ENCODE measurements around the gene CSTF2T.

Gene CSTF2T

DNA sequence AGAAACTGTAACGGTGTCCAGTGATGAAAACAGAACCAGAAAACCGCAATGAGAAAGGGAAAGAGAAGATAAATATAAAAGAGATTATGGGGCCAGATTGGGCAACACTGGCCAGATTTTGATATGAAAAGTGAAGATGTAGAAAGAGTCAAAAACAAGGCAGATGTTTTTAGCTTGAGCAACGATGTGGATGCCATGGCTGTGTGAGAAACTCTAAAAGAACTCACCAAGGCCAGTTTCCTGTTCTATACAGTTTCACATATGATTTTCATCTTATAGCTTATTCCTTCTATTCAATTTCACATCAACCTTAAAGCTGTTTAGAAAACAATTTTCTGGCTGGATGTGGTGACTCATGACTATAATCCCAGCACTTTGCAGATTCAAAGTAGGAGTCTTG is 36.3 kb downstream of the CSTF2T start:
- Histone ChIP-seq H4K91ac (ENCODE audit: low read length) (no peak overlapping the region), H3K23ac (ENCODE audit: low read length in 2 of 2) (no peak overlapping the region), H3K4me2 (ENCODE audit: low read length, poor library complexity, severe bottlenecking) (no peak overlapping the region), H3K27me3 (ENCODE audit: control insufficient read depth in 1 of 2, insufficient read depth in 1 of 2, low read length in 2 of 2) (no peaks in the 10 kb centered on the region), H3K79me1 (replicated peaks; ENCODE audit: low read length, poor library complexity, severe bottlenecking) (no peaks in the 10 kb centered on the region), H3K9me3 (ENCODE audit: control insufficient read depth, low read length) (no peaks in the 10 kb centered on the region), H2AFZ (ENCODE audit: low read depth, low read length) (no peak overlapping the region), H2BK120ac (ENCODE audit: low read depth, low read length) (no peak overlapping the region), H3K36me3 (ENCODE audit: control insufficient read depth in 1 of 2, insufficient read depth in 2 of 2, low read depth in 1 of 2, low read length in 2 of 2) (no peaks in the 10 kb centered on the region), H3K9ac (ENCODE audit: low read length) (no peak overlapping the region), H2BK15ac (ENCODE audit: low read depth, poor library complexity, severe bottlenecking) (no peak overlapping the region), H2AK5ac (ENCODE audit: low read length, severe bottlenecking) (no peak overlapping the region), H3K4me1 (ENCODE audit: control insufficient read depth, insufficient read depth, low read depth, low read length) (no peaks in the 10 kb centered on the region), H3K18ac (ENCODE audit: low read depth in 1 of 2, low read length in 2 of 2) (no peak overlapping the region), H3K4me3 (ENCODE audit: insufficient read depth in 1 of 2, low read depth in 1 of 2, low read length in 2 of 2) (no peak overlapping the region), H3K27ac (ENCODE audit: low read length, poor library complexity, severe bottlenecking) (no peak overlapping the region), H4K8ac (ENCODE audit: low read length) (no peak overlapping the region), H3K4ac (ENCODE audit: low read depth in 1 of 2, low read length in 2 of 2) (no peak overlapping the region), H2BK5ac (ENCODE audit: low read depth, low read length, poor library complexity, severe bottlenecking) (no peak overlapping the region), H2BK12ac (ENCODE audit: low read length in 2 of 2) (no peak overlapping the region), H3K14ac (ENCODE audit: low read length in 2 of 2) (no peak overlapping the region)
- 96% methylated on average over 3 of the region's 3 CpGs for WGBS
- DNase-seq, result no peak

DNA sequence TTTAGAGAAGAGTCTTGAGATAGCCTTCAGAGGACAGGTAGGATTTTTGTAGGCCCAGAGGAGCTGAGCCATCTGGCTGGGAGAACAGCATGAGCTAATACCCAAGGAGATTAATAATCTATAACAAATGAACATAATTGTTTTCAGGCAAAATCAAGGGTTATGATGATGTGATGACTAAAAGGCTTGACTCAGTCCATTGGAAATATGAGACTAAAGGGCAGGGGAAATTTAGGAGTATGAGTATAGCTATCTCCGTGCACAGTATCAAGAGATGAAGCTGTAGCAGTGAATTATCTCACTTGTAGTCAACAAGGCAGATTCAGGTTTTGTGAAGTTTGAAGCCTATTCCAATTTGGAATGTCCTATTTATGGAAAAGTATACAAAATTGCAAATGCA is 40.1 kb downstream of the CSTF2T start:
- H3K14ac ChIP-seq (ENCODE audit: low read length in 2 of 2), result no peak overlapping the region
- no peak for DNase-seq
- no peak overlapping the region for H4K8ac ChIP-seq (ENCODE audit: low read length)
- no peaks in the 10 kb centered on the region for H3K36me3 ChIP-seq (ENCODE audit: control insufficient read depth in 1 of 2, insufficient read depth in 2 of 2, low read depth in 1 of 2, low read length in 2 of 2)
- WGBS, result 87% methylated on average over 1 of the region's 1 CpG
- no peak overlapping the region for H2AK5ac ChIP-seq (ENCODE audit: low read length, severe bottlenecking)
- no peak overlapping the region for H3K23ac ChIP-seq (ENCODE audit: low read length in 2 of 2)
- H3K4ac ChIP-seq (ENCODE audit: low read depth in 1 of 2, low read length in 2 of 2), result no peak overlapping the region
- no peaks in the 10 kb centered on the region for H3K27me3 ChIP-seq (ENCODE audit: control insufficient read depth in 1 of 2, insufficient read depth in 1 of 2, low read length in 2 of 2)
- no peak overlapping the region for H2BK5ac ChIP-seq (ENCODE audit: low read depth, low read length, poor library complexity, severe bottlenecking)
- H2BK120ac ChIP-seq (ENCODE audit: low read depth, low read length), result no peak overlapping the region
- H3K9ac ChIP-seq (ENCODE audit: low read length), result no peak overlapping the region
- H3K9me3 ChIP-seq (ENCODE audit: control insufficient read depth, low read length), result no peaks in the 10 kb centered on the region
- no peak overlapping the region for H3K4me2 ChIP-seq (ENCODE audit: low read length, poor library complexity, severe bottlenecking)
- H2BK12ac ChIP-seq (ENCODE audit: low read length in 2 of 2), result no peak overlapping the region
- H3K27ac ChIP-seq (ENCODE audit: low read length, poor library complexity, severe bottlenecking), result no peak overlapping the region
- no peak overlapping the region for H4K91ac ChIP-seq (ENCODE audit: low read length)
- no peak overlapping the region for H3K4me3 ChIP-seq (ENCODE audit: insufficient read depth in 1 of 2, low read depth in 1 of 2, low read length in 2 of 2)
- H3K79me1 ChIP-seq (replicated peaks; ENCODE audit: low read length, poor library complexity, severe bottlenecking), result no peaks in the 10 kb centered on the region
- H2BK15ac ChIP-seq (ENCODE audit: low read depth, poor library complexity, severe bottlenecking), result no peak overlapping the region
- H3K4me1 ChIP-seq (ENCODE audit: control insufficient read depth, insufficient read depth, low read depth, low read length), result no peaks in the 10 kb centered on the region
- no peak overlapping the region for H2AFZ ChIP-seq (ENCODE audit: low read depth, low read length)
- no peak overlapping the region for H3K18ac ChIP-seq (ENCODE audit: low read depth in 1 of 2, low read length in 2 of 2)

DNA sequence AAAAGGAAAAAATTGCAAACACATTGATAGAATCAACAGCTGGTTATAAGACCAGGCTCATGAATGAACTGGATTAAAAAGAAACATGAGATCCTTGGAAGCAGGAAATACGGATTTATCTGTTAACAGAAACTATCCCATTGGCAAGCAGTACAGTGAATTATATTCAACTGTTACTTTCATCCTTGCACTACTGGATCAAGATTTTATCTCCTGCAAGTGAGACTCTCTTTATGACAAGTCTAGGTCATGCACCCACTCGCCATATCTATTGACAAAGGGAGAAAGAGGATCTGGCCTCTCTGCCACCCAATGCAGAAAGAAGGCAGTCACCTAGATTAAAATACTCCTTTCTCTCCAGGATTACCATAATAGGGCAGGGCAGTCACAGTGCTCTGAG is 41.4 kb downstream of the CSTF2T start:
- H3K27ac ChIP-seq (ENCODE audit: low read length, poor library complexity, severe bottlenecking), result no peak overlapping the region
- H3K18ac ChIP-seq (ENCODE audit: low read depth in 1 of 2, low read length in 2 of 2), result no peak overlapping the region
- no peak overlapping the region for H4K91ac ChIP-seq (ENCODE audit: low read length)
- no peak overlapping the region for H2AK5ac ChIP-seq (ENCODE audit: low read length, severe bottlenecking)
- no peaks in the 10 kb centered on the region for H3K4me1 ChIP-seq (ENCODE audit: control insufficient read depth, insufficient read depth, low read depth, low read length)
- H2BK120ac ChIP-seq (ENCODE audit: low read depth, low read length), result no peak overlapping the region
- H4K8ac ChIP-seq (ENCODE audit: low read length), result peak overlapping the region; percentile 27
- H3K9me3 ChIP-seq (ENCODE audit: control insufficient read depth, low read length), result no peaks in the 10 kb centered on the region
- no peak overlapping the region for H3K4me2 ChIP-seq (ENCODE audit: low read length, poor library complexity, severe bottlenecking)
- no peak overlapping the region for H2AFZ ChIP-seq (ENCODE audit: low read depth, low read length)
- H3K27me3 ChIP-seq (ENCODE audit: control insufficient read depth in 1 of 2, insufficient read depth in 1 of 2, low read length in 2 of 2), result no peaks in the 10 kb centered on the region
- H3K36me3 ChIP-seq (ENCODE audit: control insufficient read depth in 1 of 2, insufficient read depth in 2 of 2, low read depth in 1 of 2, low read length in 2 of 2), result no peaks in the 10 kb centered on the region
- H3K79me1 ChIP-seq (replicated peaks; ENCODE audit: low read length, poor library complexity, severe bottlenecking), result no peaks in the 10 kb centered on the region
- H3K9ac ChIP-seq (ENCODE audit: low read length), result no peak overlapping the region
- no peak overlapping the region for H3K4me3 ChIP-seq (ENCODE audit: insufficient read depth in 1 of 2, low read depth in 1 of 2, low read length in 2 of 2)
- no peak overlapping the region for H3K14ac ChIP-seq (ENCODE audit: low read length in 2 of 2)
- no peak overlapping the region for H3K23ac ChIP-seq (ENCODE audit: low read length in 2 of 2)
- H2BK5ac ChIP-seq (ENCODE audit: low read depth, low read length, poor library complexity, severe bottlenecking), result no peak overlapping the region
- no peak for DNase-seq
- 88% methylated on average over 2 of the region's 2 CpGs for WGBS
- no peak overlapping the region for H3K4ac ChIP-seq (ENCODE audit: low read depth in 1 of 2, low read length in 2 of 2)
- no peak overlapping the region for H2BK15ac ChIP-seq (ENCODE audit: low read depth, poor library complexity, severe bottlenecking)
- H2BK12ac ChIP-seq (ENCODE audit: low read length in 2 of 2), result no peak overlapping the region

DNA sequence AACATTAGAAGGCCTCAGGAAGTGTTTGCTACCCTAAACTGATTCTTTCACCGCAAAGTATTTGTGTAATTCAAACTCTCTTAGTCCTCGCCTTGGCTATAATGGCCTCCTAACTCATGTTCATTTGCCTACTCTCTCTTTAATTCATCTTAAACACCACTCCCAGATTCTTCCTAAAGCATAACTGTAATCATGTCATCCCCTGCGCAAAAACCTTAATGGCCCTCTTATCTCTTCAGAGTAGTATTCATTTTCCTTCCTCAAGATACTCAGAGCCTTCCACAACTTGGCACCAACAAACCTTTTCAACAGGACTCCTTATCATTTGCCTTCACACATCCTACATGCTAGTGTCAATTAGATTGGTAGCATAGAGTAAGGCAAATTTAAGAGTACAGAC is 42.9 kb downstream of the CSTF2T start:
- no peak overlapping the region for H2BK12ac ChIP-seq (ENCODE audit: low read length in 2 of 2)
- no peak overlapping the region for H3K4me2 ChIP-seq (ENCODE audit: low read length, poor library complexity, severe bottlenecking)
- H3K79me1 ChIP-seq (replicated peaks; ENCODE audit: low read length, poor library complexity, severe bottlenecking), result no peaks in the 10 kb centered on the region
- no peak overlapping the region for H2AFZ ChIP-seq (ENCODE audit: low read depth, low read length)
- no peak overlapping the region for H3K9ac ChIP-seq (ENCODE audit: low read length)
- no peak overlapping the region for H2AK5ac ChIP-seq (ENCODE audit: low read length, severe bottlenecking)
- H3K4me3 ChIP-seq (ENCODE audit: insufficient read depth in 1 of 2, low read depth in 1 of 2, low read length in 2 of 2), result no peak overlapping the region
- H4K91ac ChIP-seq (ENCODE audit: low read length), result no peak overlapping the region
- WGBS, result 95% methylated on average over 3 of the region's 3 CpGs
- H2BK5ac ChIP-seq (ENCODE audit: low read depth, low read length, poor library complexity, severe bottlenecking), result no peak overlapping the region
- no peak overlapping the region for H3K4ac ChIP-seq (ENCODE audit: low read depth in 1 of 2, low read length in 2 of 2)
- H3K27ac ChIP-seq (ENCODE audit: low read length, poor library complexity, severe bottlenecking), result no peak overlapping the region
- no peak overlapping the region for H4K8ac ChIP-seq (ENCODE audit: low read length)
- H3K14ac ChIP-seq (ENCODE audit: low read length in 2 of 2), result no peak overlapping the region
- no peaks in the 10 kb centered on the region for H3K4me1 ChIP-seq (ENCODE audit: control insufficient read depth, insufficient read depth, low read depth, low read length)
- H3K18ac ChIP-seq (ENCODE audit: low read depth in 1 of 2, low read length in 2 of 2), result no peak overlapping the region
- H2BK15ac ChIP-seq (ENCODE audit: low read depth, poor library complexity, severe bottlenecking), result no peak overlapping the region
- DNase-seq, result no peak
- no peak overlapping the region for H3K23ac ChIP-seq (ENCODE audit: low read length in 2 of 2)
- no peaks in the 10 kb centered on the region for H3K36me3 ChIP-seq (ENCODE audit: control insufficient read depth in 1 of 2, insufficient read depth in 2 of 2, low read depth in 1 of 2, low read length in 2 of 2)
- no peaks in the 10 kb centered on the region for H3K9me3 ChIP-seq (ENCODE audit: control insufficient read depth, low read length)
- H2BK120ac ChIP-seq (ENCODE audit: low read depth, low read length), result no peak overlapping the region
- no peaks in the 10 kb centered on the region for H3K27me3 ChIP-seq (ENCODE audit: control insufficient read depth in 1 of 2, insufficient read depth in 1 of 2, low read length in 2 of 2)
